Measurements from ENCODE around the gene PRKCA.

The PRKCA gene

GRCh38 chr17:66555605-66556004 is 253.2 kb downstream of the PRKCA start:
- no peak for DNase-seq

GRCh38 chr17:66557200-66557599 is 254.8 kb downstream of the PRKCA start:
- DNase-seq = no peak

- no peak for DNase-seq
Observed at GRCh38 chr17:66557886-66558285, 255.5 kb downstream of the PRKCA start.

- no peak for DNase-seq
Observed at GRCh38 chr17:66560691-66561090, 258.3 kb downstream of the PRKCA start.

GRCh38 chr17:66562119-66562518 is 259.7 kb downstream of the PRKCA start:
- no peak for DNase-seq

- peak; percentile 71 for DNase-seq
Observed at GRCh38 chr17:66564992-66565465, 262.6 kb downstream of the PRKCA start.

- peak; percentile 75 for DNase-seq
Observed at GRCh38 chr17:66567234-66568170, 265.1 kb downstream of the PRKCA start.

- no peak for DNase-seq
Observed at GRCh38 chr17:66569572-66569971, 267.2 kb downstream of the PRKCA start.

GRCh38 chr17:66570447-66571195 is 268.2 kb downstream of the PRKCA start:
- DNase-seq = peak; percentile 14

- DNase-seq = no peak
Observed at GRCh38 chr17:66571745-66572144, 269.3 kb downstream of the PRKCA start.

GRCh38 chr17:66573078-66573477 is 270.7 kb downstream of the PRKCA start:
- DNase-seq = no peak

GRCh38 chr17:66574123-66574522 is 271.7 kb downstream of the PRKCA start:
- no peak for DNase-seq

- DNase-seq = no peak
Observed at GRCh38 chr17:66576473-66576872, 274.1 kb downstream of the PRKCA start.

- DNase-seq = no peak
Observed at GRCh38 chr17:66577041-66577440, 274.6 kb downstream of the PRKCA start.

GRCh38 chr17:66578781-66579489 is 276.5 kb downstream of the PRKCA start:
- DNase-seq = peak; percentile 20

GRCh38 chr17:66579556-66579955 is 277.1 kb downstream of the PRKCA start:
- no peak for DNase-seq

- DNase-seq = peak; percentile 75
Observed at GRCh38 chr17:66580184-66580955, 278.0 kb downstream of the PRKCA start.

GRCh38 chr17:66580956-66581391 is 278.6 kb downstream of the PRKCA start:
- peak; percentile 62 for DNase-seq

- no peak for DNase-seq
Observed at GRCh38 chr17:66582373-66583111, 280.1 kb downstream of the PRKCA start.

GRCh38 chr17:66583112-66583748 is 280.8 kb downstream of the PRKCA start:
- DNase-seq = no peak

GRCh38 chr17:66584927-66585326 is 282.5 kb downstream of the PRKCA start:
- no peak for DNase-seq

Measured in HCEC 1CT (cell line).